Measurements from ENCODE around the gene HEMK1. TPM values are rescaled to one million over a fixed set of nuclear protein-coding genes. Genes with fewer than 3 reads are reported as not detected.

The HEMK1 gene
- total and polyA plus RNA-seq, 2 donors (not counting 3 experiments of a cell fraction or from before 2014, with no cell fraction given): 14.2 to 15.2 TPM

DNA sequence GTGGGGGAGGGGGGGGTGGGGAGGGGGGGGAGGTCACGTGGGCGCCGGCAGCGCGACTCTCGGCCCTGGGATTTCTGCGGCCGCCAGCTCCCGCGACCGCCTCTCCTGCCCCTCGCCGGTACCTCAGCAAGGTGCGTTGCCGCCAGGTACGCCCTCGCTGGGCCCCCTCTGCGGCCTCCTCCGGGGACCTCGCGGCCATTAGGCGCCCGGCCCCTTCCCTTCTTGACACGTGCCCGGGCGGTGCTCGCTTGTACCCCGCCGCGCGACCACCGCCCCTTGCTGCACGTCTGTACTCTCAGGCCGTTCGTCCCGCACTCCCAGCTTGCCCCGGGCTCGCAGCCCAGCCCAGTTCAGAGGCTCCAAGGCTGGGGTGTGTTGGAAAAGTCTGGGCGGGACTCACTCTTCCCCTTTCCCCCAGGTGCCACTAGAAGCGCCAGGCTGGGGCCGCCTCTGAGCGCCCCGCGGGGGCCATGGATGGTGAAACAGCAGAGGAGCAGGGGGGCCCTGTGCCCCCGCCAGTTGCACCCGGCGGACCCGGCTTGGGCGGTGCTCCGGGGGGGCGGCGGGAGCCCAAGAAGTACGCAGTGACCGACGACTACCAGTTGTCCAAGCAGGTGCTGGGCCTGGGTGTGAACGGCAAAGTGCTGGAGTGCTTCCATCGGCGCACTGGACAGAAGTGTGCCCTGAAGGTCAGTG, 47.9 kb downstream of the HEMK1 start, which contains the start of gene MAPKAPK3:
MAPKAPK3 (plus strand) TSS at position 56 of the 696 bp plus-strand sequence; CDS start at position 471, 415 bp downstream.
- ChIA-PET POLR2A (no interaction called here), CTCF (interaction anchor here (1.0 to 3.7 kb wide), 19 partner anchors 8 to 1055 kb away, joined by 3 to 65 read pairs (median 13); partner anchors contain the start of genes HEMK1 and MANF)
- no peak within 1 kb of the TSS for H3K27ac ChIP-seq (ENCODE audit: insufficient read depth, low read depth, low read length)
- DNase-seq (ENCODE audit: low read depth, low spot score) (peak; percentile 27), FAIRE-seq (no peak)
- dilution Hi-C loops (cut with MboI; ENCODE audit: extremely low pct_ligation_motif_present, low sequenced_read_pairs) (no loop called here), intact Hi-C loops (cut with micrococcal nuclease) (loop anchor here (5.0 to 10.0 kb wide), 2 partner anchors 355 to 1058 kb away; partner anchors contain the start of gene TEX264)
- H3K4me2 ChIP-seq (ENCODE audit: insufficient read depth, low read length): peak within 1 kb of the TSS; percentile 90
- peak within 1 kb of the TSS; percentile 71 to 83 (median 76) for H3K4me3 ChIP-seq (replicated peaks in 1 of 3; ENCODE audit: insufficient read depth in 1 of 3, low read depth in 1 of 3, low read length in 3 of 3)
- H3K27me3 ChIP-seq (ENCODE audit: control insufficient read depth in 2 of 2, insufficient read depth in 2 of 2, low read length in 2 of 2): no peaks in the 10 kb centered on the region
- H2AFZ ChIP-seq (ENCODE audit: low read depth, low read length): peak within 1 kb of the TSS; percentile 99
- no peaks in the 10 kb centered on the region for H4K20me1 ChIP-seq (replicated peaks; ENCODE audit: control insufficient read depth, extremely low read depth, insufficient read depth, low read length)
- TF ChIP-seq, protein P1, sequence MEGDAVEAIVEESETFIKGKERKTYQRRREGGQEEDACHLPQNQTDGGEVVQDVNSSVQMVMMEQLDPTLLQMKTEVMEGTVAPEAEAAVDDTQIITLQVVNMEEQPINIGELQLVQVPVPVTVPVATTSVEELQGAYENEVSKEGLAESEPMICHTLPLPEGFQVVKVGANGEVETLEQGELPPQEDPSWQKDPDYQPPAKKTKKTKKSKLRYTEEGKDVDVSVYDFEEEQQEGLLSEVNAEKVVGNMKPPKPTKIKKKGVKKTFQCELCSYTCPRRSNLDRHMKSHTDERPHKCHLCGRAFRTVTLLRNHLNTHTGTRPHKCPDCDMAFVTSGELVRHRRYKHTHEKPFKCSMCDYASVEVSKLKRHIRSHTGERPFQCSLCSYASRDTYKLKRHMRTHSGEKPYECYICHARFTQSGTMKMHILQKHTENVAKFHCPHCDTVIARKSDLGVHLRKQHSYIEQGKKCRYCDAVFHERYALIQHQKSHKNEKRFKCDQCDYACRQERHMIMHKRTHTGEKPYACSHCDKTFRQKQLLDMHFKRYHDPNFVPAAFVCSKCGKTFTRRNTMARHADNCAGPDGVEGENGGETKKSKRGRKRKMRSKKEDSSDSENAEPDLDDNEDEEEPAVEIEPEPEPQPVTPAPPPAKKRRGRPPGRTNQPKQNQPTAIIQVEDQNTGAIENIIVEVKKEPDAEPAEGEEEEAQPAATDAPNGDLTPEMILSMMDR (IDR thresholded peaks at IDR 0.05; ENCODE audit: extremely low read depth in 1 of 2, insufficient read depth in 1 of 2, low read depth in 1 of 2, low read length in 2 of 2): no peak
- TF ChIP-seq MYC (IDR thresholded peaks at IDR 0.05; ENCODE audit: low read depth, low read length) (no peak), POLR2AphosphoS5 (IDR thresholded peaks at IDR 0.05; ENCODE audit: insufficient read depth, low read depth, low read length) (peak; percentile 30), POLR2A (IDR thresholded peaks at IDR 0.05; ENCODE audit: low read depth, low read length) (peak; percentile 26)
- no peaks in the 10 kb centered on the region for H3K36me3 ChIP-seq (ENCODE audit: control insufficient read depth in 2 of 2, extremely low read depth in 1 of 2, insufficient read depth in 2 of 2, low read length in 2 of 2)
- H3K9me1 ChIP-seq (replicated peaks; ENCODE audit: control insufficient read depth, extremely low read depth, insufficient read depth, low read length): no peaks in the 10 kb centered on the region
- H3K9ac ChIP-seq (replicated peaks; ENCODE audit: extremely low read depth, insufficient read depth, low read length): peak within 1 kb of the TSS; percentile 62
- BruUV-seq (replicated peaks): TSS peak; percentile 38
- H3K4me1 ChIP-seq (ENCODE audit: control insufficient read depth, extremely low read depth, insufficient read depth, low read length): peaks cover 19% of the 10 kb centered on the region
- no peaks in the 10 kb centered on the region for H3K9me3 ChIP-seq (replicated peaks; ENCODE audit: control insufficient read depth, insufficient read depth, low read length)
- no peaks in the 10 kb centered on the region for H3K79me2 ChIP-seq (ENCODE audit: control insufficient read depth, insufficient read depth, low read length)
